Measurements from ENCODE around the gene CLPSL2.

GRCh38 chr6:35727231-35727934 lies 49.0 kb upstream of the CLPSL2 start:
- no peak for TF ChIP-seq YY1 (IDR thresholded peaks at IDR 0.05; ENCODE audit: insufficient read depth, insufficient read length)
- no peak for TF ChIP-seq ZNF274 (IDR thresholded peaks at IDR 0.05; ENCODE audit: low read depth, low read length)
- TF ChIP-seq SUZ12 (IDR thresholded peaks at IDR 0.05; ENCODE audit: extremely low read depth, insufficient read depth, insufficient read length) = no peak

All from NT2/D1 (cell line).